Esophagus squamous epithelium (tissue), 4 donors: ENCODE results near the gene CTNNA3.

ENCODE experiments used
- POLR2A ChIP-seq, 4 donors: fragments of 450-650 bp; IDR thresholded peaks; one replicate each; pipeline ENCODE4 v1.6.1; 2017; ENCODE audit warnings: antibody characterized with exemption in 4 of 4, mild to moderate bottlenecking in 4 of 4, moderate library complexity in 3 of 4
- TF ChIP-seq, protein P1 (sequence below), 6 experiments: fragments of 450-650 bp in 4 of 6; fragments of 200-600 bp in 2 of 6; sonication (generic) in 2 of 6; IDR thresholded peaks; one replicate each; pipeline ENCODE4 v1.5.1; 2016 to 2019; ENCODE audit warnings: antibody characterized with exemption in 6 of 6, mild to moderate bottlenecking in 4 of 6, moderate library complexity in 4 of 6

- TF ChIP-seq, protein P1, sequence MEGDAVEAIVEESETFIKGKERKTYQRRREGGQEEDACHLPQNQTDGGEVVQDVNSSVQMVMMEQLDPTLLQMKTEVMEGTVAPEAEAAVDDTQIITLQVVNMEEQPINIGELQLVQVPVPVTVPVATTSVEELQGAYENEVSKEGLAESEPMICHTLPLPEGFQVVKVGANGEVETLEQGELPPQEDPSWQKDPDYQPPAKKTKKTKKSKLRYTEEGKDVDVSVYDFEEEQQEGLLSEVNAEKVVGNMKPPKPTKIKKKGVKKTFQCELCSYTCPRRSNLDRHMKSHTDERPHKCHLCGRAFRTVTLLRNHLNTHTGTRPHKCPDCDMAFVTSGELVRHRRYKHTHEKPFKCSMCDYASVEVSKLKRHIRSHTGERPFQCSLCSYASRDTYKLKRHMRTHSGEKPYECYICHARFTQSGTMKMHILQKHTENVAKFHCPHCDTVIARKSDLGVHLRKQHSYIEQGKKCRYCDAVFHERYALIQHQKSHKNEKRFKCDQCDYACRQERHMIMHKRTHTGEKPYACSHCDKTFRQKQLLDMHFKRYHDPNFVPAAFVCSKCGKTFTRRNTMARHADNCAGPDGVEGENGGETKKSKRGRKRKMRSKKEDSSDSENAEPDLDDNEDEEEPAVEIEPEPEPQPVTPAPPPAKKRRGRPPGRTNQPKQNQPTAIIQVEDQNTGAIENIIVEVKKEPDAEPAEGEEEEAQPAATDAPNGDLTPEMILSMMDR (IDR thresholded peaks at IDR 0.05) = no peak
- no peak for TF ChIP-seq POLR2A (IDR thresholded peaks at IDR 0.05)
Observed at GRCh38 chr10:65931291-65932070, 1764.5 kb downstream of the CTNNA3 start.
